DOHH2 (cell line): ENCODE data around the gene FAM221A.

Source experiments
- H3F3A ChIP-seq: fragments of 200-600 bp; sonication (generic), shearing (Covaris generic); 2 replicates; pipeline ENCODE4 v1.6.0; 2016; ENCODE audit warnings: antibody characterized with exemption, mild to moderate bottlenecking; ENCODE audit not compliant: control insufficient read depth, insufficient read depth
- H3K27ac ChIP-seq: fragments of 200-600 bp; sonication (generic); 2 replicates; pipeline ENCODE4 v1.5.1; 2014; ENCODE audit warnings: low read depth, mild to moderate bottlenecking, low read length, moderate library complexity
- H3K27me3 ChIP-seq: fragments of 200-600 bp; sonication (generic); 2 replicates; pipeline ENCODE4 v1.6.1; 2014; ENCODE audit warnings: mild to moderate bottlenecking, low read length, mixed read lengths; ENCODE audit not compliant: control insufficient read depth
- H3K36me3 ChIP-seq: fragments of 200-600 bp; sonication (generic); 2 replicates; pipeline ENCODE4 v1.6.1; 2014; ENCODE audit warnings: mild to moderate bottlenecking, low read length, moderate library complexity, mixed read lengths; ENCODE audit not compliant: control insufficient read depth
- H3K4me1 ChIP-seq: fragments of 200-600 bp; sonication (generic); 2 replicates; pipeline ENCODE4 v1.6.1; 2014; ENCODE audit warnings: mild to moderate bottlenecking, low read length, mixed read lengths; ENCODE audit not compliant: control insufficient read depth
- H3K4me2 ChIP-seq: fragments of 200-600 bp; sonication (generic); 2 replicates; pipeline ENCODE4 v1.6.0; 2014; ENCODE audit warnings: mild to moderate bottlenecking, low read length, moderate library complexity
- H3K4me3 ChIP-seq: fragments of 200-600 bp; sonication (generic); 2 replicates; pipeline ENCODE4 v1.5.1; 2014; ENCODE audit warnings: mild to moderate bottlenecking, low read length, mixed read lengths
- H3K79me2 ChIP-seq: fragments of 200-600 bp; sonication (generic); 2 replicates; pipeline ENCODE4 v1.6.1; 2014; ENCODE audit warnings: mild to moderate bottlenecking, low read length, mixed read lengths; ENCODE audit not compliant: control insufficient read depth
- H3K9me2 ChIP-seq: fragments of 200-600 bp; sonication (generic); replicated peaks from 2 replicates; pipeline ENCODE4 v1.6.1; 2014; ENCODE audit warnings: mild to moderate bottlenecking, low read length, mixed read lengths; ENCODE audit not compliant: control insufficient read depth
- H3K9me3 ChIP-seq: fragments of 200-600 bp; sonication (generic); 2 replicates; pipeline ENCODE4 v1.6.1; 2014; ENCODE audit warnings: antibody characterized with exemption, low read length, mixed read lengths; ENCODE audit not compliant: control insufficient read depth, insufficient read depth
- H4K20me1 ChIP-seq: fragments of 200-600 bp; sonication (generic); 2 replicates; pipeline ENCODE4 v1.6.0; 2014; ENCODE audit warnings: low read depth, mild to moderate bottlenecking, antibody characterized with exemption, low read length, moderate library complexity; ENCODE audit not compliant: control insufficient read depth, insufficient read depth
- EZH2phosphoT487 ChIP-seq: fragments of 200-600 bp; sonication (generic); IDR thresholded peaks from 2 replicates; pipeline ENCODE4 v1.6.1; 2017; ENCODE audit warnings: borderline replicate concordance, mild to moderate bottlenecking, antibody characterized with exemption, low read length, moderate library complexity, mixed read lengths
- TF ChIP-seq, protein P1 (sequence below): fragments of 200-600 bp; sonication (generic); IDR thresholded peaks from one replicate; pipeline ENCODE4 v1.5.1; 2014; ENCODE audit warnings: antibody characterized with exemption, mild to moderate bottlenecking, low read depth, low read length; ENCODE audit not compliant: poor library complexity, severe bottlenecking

Gene FAM221A

DNA sequence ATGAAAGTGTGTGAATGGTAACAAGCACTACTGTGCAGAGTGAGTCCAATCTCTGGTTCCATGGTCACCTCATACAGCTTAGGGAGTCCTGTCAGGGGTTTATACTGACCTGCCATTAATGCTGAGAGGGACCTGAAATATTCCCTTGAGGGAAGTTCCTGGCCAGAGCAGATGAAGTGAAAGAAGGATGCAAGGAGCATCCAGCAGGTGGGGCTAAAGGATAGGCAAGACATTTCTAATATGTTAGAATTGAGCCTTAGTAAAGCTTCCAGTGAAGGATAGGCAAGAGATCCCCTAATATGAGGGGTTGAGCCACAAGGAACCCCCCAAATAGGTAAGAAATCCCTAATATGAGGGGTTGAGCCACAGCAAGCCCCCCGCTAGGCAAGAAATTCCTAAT is 25.5 kb upstream of the FAM221A start:
- no peak overlapping the region for H3K4me3 ChIP-seq
- H3K9me2 ChIP-seq, result no peaks in the 10 kb centered on the region
- H3F3A ChIP-seq, result no peaks in the 10 kb centered on the region
- H3K36me3 ChIP-seq, result no peaks in the 10 kb centered on the region
- H3K4me1 ChIP-seq, result no peaks in the 10 kb centered on the region
- no peaks in the 10 kb centered on the region for H3K27me3 ChIP-seq
- no peak for TF ChIP-seq EZH2phosphoT487
- TF ChIP-seq, protein P1, sequence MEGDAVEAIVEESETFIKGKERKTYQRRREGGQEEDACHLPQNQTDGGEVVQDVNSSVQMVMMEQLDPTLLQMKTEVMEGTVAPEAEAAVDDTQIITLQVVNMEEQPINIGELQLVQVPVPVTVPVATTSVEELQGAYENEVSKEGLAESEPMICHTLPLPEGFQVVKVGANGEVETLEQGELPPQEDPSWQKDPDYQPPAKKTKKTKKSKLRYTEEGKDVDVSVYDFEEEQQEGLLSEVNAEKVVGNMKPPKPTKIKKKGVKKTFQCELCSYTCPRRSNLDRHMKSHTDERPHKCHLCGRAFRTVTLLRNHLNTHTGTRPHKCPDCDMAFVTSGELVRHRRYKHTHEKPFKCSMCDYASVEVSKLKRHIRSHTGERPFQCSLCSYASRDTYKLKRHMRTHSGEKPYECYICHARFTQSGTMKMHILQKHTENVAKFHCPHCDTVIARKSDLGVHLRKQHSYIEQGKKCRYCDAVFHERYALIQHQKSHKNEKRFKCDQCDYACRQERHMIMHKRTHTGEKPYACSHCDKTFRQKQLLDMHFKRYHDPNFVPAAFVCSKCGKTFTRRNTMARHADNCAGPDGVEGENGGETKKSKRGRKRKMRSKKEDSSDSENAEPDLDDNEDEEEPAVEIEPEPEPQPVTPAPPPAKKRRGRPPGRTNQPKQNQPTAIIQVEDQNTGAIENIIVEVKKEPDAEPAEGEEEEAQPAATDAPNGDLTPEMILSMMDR, result peak; percentile 83
- peaks cover 18% of the 10 kb centered on the region for H3K9me3 ChIP-seq
- no peak overlapping the region for H3K4me2 ChIP-seq
- H3K79me2 ChIP-seq, result no peaks in the 10 kb centered on the region
- H4K20me1 ChIP-seq, result no peaks in the 10 kb centered on the region
- H3K27ac ChIP-seq, result no peak overlapping the region

DNA sequence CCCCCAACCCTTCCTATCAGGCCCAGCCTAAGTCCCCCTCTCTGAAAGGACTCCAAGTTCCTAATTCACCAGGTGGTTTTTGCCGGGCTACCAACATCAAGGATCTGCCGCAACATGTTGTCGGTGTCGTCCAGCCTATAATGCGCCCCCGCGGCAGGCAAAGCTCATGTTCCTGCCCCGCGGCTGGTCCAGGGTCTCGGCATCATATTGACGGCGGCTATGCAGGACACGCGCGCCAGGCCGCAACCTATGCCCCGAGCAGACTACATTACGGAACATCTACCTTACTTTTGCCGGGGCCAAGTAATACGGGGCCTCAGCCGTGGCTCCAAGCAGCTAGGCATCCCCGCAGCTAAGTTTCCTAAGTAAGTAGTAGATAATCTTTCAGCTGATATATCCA is 24.6 kb upstream of the FAM221A start:
- Histone ChIP-seq H4K20me1 (no peaks in the 10 kb centered on the region), H3F3A (no peaks in the 10 kb centered on the region), H3K9me2 (no peaks in the 10 kb centered on the region), H3K27me3 (no peaks in the 10 kb centered on the region), H3K4me2 (no peak overlapping the region), H3K36me3 (no peaks in the 10 kb centered on the region), H3K4me3 (no peak overlapping the region), H3K79me2 (no peaks in the 10 kb centered on the region), H3K27ac (no peak overlapping the region), H3K9me3 (peaks cover 18% of the 10 kb centered on the region), H3K4me1 (no peaks in the 10 kb centered on the region)
- TF ChIP-seq EZH2phosphoT487, result no peak
- TF ChIP-seq, protein P1, result no peak

DNA sequence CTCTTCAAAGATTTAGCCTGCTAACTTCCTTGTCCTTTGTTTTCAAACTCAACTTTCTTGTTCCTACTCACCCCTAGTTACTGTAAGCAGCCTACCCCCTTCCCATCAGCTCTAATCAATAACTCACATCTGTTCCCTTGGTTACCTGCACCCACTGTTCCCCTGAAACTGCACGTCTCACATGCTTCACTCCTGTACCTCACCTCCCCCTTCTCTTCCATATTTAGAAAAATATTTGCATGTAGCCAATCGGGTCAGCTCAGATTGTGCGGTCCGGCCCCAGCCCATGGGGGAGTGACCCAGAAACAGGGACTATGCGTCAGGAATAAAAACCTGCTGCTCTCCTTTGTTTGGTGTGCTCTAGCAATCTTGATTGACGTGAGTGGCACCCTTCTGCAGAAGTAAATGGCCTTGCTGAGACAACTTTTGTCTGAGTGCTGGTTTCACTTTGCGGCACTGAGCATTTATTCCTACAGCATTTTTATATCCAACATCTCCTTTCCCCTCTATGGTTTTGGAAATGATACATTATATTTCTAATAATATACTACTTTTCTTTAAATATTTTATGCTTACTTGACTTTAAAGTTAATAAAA is 21.1 kb upstream of the FAM221A start:
- Histone ChIP-seq H3K27ac (no peak overlapping the region), H3K4me2 (no peak overlapping the region)

More for the DNA sequence above, 21.1 kb upstream of the FAM221A start:
- Histone ChIP-seq H3K36me3 (no peaks in the 10 kb centered on the region), H3K79me2 (no peaks in the 10 kb centered on the region), H3F3A (no peaks in the 10 kb centered on the region), H3K9me3 (peaks cover 9% of the 10 kb centered on the region), H3K4me3 (no peak overlapping the region), H3K4me1 (no peaks in the 10 kb centered on the region), H3K9me2 (no peaks in the 10 kb centered on the region), H4K20me1 (no peaks in the 10 kb centered on the region), H3K27me3 (no peaks in the 10 kb centered on the region)
- TF ChIP-seq, protein P1, result no peak
- TF ChIP-seq EZH2phosphoT487, result no peak
